NCI-H1048 (cell line): ENCODE data around the gene TMEM51.

Experiments
- DNase-seq: peaks from one replicate; lab custom pipeline; 2025; lab: John Stamatoyannopoulos, UW

Gene TMEM51

DNA sequence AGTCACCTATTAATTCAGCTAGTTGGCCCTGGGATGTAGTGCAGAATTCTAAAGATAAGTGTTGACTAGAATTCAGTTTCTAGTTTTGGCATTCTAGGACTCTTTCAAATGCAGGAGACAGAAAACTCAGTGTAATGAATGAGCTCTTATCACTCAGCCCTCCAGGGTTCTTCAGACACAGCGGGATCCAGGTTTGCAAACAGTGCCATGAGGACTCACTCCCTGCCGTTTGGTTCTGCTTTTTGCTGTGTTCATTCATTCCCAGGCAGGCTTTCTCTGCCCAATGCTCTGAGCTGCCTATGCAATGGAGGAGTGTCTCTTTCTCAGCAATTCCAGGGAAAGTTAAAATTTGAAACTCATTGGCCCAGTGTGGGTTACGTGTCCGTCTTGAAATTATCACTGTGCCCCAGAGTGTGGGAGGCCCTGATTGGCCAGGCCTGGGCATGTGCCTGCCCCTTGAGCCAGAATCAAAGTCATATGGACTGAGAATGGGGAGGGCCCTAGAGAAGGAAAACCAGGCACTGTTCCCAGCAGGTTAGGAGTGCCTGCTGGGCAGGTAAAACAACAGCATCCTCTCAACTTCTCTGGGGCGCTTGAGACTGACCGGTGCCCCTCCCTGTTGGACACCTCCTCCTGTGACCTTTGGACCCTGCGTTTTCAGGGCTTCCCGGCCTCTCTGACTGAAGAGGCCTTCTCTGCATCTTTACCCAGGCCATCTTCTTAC, 43.4 kb downstream of the TMEM51 start:
- no peak for DNase-seq

DNA sequence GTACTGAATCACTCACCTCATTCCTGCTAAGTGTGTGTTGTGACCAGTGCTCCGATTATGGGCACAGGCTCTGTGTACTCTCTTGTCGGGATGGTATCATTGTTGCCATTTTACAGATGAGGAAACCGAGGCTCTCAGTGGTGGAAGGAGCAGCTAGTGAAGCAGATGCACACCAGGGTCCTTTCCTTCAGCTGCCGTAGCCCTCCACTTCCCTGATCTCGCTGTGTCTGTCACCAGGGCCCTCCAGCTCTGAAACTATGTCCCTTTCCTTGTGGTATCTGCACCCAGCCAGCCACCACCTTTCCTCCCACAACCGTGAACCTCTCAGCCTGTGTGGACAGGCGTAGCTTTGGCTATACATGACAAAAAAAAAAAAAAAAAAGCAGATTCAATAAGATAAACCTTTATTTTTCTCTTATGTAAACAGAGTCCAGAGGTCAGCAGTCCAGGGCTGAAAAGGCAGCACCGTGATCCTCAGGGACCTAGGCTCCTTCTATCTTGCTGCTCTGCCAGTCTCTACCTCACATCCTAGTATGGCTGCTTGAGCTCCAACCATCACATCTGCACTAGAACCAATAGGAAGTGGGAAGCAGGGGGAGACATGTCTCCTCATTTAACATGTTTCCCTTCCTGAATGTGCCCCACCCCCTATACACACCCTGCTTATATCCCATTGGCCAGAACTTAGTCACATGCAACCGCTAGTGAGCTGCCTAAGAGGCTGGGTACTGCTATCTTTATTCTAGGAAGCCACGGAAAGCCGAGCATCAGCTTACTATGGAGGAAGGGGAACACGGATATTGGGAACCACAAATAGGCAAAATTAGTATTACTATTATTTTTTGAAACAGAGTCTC, 44.3 kb downstream of the TMEM51 start:
- DNase-seq, result no peak

DNA sequence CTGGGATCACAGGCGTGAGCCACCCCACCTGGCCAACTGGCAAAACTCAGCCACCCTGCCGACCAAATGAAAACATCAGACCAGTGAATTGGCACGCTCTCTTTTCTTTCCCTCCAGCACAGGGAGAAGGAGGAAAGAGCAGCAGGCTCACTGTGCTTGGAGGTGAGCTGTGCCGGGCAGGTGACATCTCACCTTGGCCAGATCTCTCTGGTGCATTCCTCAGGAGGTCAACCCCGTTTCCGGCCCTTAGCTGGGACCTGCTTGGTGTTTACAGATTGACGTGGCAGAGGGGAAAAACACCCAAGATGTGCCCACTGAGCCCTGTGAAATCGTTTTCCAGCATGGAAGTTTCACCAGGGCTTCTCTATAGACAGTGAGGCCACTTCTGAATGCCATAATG, 45.1 kb downstream of the TMEM51 start:
- DNase-seq, result no peak

DNA sequence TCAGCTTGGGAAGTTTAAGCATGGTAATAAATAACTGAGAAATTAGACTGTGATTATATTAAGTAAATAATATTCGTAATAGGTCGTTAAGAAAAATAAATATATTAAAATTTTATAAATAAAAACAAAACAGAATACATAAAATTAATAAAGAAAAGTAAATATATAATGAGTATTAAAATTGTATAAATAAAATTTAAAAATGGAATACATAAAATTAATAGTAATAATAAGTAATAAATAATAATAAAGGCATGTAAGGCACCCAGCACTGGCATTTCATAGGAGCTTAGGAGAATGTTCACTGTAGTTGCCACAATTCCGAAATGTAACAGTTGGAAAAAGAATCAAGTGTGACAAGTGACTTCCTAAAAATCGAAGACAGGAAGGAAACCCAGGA, 47.7 kb downstream of the TMEM51 start:
- DNase-seq, result no peak

DNA sequence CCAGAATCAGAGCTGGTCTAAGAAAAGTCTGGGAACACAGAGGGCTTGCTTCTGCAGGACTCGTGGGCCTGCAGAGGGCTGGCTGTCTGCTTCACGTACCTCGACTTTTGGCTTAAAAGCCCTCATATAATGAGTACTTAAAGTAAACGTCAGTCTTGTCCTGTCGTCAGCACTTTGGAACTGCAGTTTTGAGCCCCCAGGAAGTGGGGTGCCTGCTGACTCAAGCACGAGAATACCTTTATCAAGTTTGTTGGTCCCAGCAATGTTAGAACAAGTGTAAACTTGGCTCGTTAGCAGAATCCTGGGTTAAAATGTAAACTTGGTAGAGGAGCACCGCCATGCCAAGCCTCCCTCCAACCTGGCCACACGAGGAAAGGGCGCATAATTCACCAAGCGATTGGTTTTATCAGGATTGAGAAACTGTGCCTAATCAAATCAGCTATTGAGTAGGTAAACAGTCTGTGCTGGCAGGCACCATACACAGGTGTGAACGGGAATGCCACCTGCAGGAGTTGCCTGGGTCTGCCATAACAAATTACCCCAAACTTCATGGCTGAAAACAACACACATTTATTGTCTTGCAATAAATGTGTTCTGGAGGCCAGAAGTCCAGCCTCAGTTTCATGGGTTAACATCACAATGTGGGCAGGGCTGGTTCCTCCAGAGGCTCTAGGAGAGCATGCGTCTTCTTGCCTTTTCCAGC, 48.5 kb downstream of the TMEM51 start:
- no peak for DNase-seq

DNA sequence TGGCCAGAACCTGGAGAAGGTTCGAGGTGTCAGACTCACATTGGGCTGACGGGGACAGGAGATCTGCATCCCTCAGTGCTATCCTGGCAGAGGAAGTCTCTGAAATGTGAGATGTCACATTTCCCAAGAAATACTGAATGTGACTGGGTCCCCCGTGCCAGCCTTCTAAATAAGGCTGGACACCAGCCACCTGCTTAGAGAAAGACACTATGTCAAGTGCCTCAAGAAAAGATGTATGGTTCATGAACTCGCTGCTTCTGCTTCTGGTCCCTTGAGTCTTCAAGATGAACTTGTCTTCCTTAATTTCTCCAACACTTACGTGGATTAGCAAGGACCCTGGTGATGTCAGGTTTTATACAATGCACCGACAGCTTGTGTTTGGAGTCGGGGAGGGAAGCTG, 51.4 kb downstream of the TMEM51 start:
- DNase-seq, result no peak

DNA sequence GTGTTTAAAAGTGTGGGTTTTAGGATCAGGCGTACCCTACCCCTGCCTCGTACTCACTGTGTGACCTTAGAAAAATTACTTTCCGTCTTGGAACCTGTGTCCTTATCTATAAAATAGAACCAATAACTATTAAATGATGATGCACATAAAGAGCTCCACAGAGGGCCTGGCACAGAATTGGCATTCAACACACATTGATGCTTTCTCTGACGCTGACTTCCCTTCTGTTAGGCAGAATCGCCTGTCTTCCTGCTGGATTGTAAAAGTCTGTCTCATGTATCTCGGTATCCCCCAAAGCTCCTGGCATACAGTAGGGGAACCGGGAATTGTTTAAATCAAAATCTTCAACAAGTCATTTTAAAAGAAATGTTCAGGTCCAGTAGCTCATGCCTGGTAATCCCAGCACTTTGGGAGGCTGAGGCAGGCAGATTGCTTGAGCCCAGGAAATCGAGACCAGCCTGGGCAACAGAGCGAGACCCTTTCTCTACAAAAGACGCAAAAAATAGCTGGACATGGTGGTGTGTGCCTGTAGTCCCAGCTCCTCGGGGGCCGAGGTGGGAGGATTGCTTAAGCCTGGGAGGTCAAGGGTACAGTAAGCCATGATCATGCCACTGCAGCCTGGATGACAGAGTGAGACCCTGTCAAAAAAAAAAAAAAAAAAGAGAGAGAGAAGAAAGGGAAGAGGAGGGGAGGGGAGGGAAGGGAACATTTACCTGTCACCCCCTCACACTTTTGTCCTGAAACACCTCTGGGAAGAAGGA, 52.2 kb downstream of the TMEM51 start:
- no peak for DNase-seq

DNA sequence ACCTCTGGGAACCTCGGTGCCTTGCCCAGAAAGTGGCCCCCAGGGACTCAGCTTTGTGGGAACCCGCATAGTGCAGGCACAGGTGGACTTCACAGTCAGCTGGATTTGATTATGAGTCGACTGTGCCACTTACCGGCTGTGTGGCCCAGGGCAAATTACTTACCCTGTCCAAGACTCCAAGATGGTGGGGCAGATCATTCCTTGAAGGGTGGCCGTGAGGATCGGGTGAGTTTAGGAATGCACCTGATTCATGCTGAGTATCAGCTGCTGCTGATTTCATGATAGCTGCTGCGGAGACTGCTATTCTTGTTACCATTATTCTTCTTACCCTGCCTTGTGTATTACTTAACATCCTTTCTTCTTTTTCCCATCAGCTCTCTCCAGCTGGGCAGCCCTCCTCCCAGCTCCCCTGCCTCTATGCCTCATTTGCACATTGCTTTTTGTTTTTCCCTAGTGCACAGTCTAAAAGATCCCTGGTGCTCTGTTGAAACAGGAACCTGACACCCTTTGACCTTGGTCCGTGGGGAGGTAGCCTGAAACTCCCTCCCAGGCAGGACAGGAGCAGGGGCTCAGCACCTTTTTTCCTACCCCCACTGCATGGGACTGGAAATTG, 53.0 kb downstream of the TMEM51 start:
- DNase-seq, result no peak

DNA sequence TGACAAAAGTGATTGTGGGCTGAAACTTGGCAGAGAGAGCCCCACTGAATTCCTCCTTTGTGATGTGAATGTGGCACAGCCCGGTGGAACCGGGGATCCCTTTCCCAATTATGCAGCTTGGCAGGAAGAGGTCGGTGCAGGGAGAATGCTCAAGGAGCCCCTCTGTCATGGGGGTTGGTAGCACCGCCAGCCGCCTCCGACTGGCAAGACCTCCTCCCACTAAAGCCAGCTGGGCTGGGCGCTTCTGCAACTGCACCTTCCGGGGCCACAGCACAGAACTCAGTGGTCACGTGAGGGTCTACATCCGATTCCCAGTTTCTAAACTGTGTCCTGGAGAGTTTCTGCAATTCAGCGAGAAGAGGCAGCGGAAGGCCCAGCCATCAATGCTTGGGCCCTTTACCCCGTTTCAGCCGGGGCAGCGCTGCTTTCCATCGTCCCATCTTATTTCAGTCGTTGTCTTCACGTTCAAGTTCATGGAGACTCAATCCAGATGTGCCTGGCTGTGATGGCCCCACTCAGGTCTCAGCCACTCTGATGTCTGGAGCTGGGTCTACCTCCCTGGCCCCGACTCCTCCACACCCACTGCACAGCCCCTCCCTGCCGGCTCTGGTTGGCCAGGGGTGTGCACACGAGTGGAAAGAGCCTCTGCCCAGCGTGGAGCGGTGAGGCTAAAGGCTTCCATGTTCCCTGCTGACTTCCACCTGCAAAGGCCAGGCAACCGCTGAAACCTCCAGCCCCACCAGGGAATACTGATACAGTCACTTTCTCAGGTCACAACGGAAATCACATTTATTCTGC, 53.7 kb downstream of the TMEM51 start:
- no peak for DNase-seq

DNA sequence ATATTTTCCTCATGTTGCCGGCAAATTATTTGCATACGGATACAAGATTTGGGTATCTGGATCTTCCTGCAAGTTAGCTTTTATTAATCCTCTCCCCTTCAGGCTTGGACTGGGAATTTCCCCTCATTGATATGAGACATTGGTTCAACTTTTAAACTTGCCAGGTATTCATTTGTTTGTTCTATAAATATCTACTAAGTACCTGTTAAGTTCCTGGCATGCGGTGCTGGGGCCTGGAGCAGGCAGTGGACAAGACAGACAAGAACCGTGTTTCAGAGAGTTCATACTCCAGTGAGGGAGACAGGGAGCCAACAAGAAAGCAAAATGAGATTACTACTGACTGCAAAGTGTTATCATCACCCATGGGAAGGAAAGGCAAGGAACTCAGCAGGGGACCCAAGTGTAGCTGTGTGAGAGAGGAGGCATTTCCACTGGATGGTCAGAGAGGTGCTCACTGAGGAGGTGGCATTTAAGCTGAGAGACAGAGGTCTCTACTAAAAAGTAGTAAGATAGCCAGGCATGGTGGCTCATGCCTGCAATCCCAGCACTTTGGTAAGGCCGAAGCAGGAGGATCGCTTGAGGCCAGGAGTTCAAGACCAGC, 54.4 kb downstream of the TMEM51 start:
- DNase-seq, result peak; percentile 74

DNA sequence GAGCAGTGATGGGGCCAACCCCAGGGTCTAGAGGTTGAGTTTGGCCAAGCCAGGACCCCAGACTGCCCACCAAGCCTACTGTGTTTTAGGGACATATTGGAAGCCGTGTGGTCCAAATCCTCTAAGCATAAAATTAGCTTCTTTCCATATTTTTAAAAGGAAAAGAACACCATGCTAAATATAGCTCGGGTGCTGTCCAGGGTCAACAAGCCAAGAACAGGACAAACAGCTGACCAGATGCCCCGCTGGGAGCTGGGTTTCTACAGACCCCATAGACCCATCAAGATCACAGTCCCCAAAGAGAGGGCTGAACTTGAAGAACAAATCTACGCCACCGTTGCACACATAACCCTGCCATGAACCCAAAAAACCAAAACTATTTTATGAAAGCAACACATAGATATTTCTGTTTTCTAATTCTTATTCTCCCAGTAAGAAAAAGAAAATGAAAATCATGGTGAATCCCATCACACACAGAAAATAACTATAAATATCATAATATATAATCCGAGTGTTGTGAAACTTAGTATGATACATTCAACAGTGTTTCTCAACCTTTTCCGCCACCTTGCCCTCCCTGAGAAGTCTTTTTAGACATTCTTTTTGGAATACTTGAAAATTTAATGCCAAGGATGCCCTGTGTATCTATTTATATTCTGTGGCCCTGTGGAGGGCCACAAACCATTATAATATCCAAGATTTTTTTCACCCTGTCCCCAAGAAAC, 57.3 kb downstream of the TMEM51 start:
- no peak for DNase-seq

DNA sequence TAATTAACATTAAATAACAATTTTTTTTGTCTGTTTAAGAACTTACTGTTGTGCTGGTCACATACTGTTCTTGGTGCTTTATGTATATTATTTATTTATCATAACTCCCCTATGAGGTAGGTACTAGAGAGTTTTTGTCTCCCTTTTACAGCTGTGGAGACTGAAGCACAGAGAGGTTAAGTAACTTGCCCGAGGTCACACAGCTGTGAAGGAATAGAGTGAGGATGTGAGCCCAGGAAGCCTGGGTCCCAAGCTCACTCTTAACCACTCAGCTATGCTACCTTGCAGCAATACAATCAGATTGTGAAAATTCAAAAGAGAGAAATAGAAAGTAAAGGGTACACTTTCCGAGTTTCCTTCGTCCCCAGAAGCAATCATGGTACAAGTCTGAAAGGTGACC, 57.9 kb downstream of the TMEM51 start:
- DNase-seq, result no peak

DNA sequence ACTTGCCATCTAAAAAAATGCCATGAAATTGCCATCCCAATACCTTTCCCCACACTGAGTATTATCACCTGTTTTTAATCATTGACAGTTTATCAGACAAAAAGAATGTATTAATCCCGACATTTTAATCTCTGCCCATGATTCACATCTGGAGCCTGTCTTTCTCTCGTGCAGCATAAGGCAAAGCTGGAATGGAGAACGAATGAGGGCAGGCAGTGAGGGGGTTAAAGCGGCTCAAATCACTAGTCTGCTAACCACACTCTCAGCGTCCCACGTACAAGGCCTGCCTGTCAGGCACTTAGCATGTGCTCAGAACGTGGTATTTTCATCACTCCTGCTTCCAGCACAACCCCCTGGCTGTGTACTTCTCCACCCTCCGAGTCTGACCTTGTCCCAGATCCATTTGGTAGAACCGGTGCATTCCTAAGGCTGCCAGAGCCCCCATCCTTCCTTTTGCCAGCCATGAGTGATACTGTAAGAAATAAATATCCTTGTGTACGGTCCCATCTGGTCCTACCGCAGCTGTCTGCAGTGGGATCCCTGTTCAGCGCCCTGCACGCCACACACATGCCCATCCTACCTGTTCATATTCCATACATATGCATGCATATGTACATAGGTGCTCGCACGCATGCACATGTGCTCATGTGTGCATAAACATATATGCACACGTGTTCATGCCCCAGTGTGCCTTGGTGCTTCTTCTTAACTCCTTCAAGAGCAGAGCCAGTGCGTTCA, 58.8 kb downstream of the TMEM51 start:
- no peak for DNase-seq

DNA sequence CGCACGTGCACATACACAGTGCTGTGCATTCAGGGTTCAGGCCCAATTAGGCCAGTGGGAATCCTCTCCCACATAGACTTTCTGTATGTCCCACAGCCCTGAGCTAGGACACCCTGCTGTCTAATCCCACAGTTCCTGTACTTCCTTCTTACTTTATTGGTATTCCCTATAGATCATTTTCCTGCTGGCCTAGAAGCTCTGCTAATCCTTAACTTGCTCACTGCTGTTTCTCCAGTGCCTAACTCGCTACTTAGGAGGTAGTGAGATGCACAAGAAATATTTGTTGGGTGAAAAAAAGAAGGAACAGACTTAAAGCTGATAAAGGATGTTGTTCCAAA, 59.4 kb downstream of the TMEM51 start:
- DNase-seq, result no peak

DNA sequence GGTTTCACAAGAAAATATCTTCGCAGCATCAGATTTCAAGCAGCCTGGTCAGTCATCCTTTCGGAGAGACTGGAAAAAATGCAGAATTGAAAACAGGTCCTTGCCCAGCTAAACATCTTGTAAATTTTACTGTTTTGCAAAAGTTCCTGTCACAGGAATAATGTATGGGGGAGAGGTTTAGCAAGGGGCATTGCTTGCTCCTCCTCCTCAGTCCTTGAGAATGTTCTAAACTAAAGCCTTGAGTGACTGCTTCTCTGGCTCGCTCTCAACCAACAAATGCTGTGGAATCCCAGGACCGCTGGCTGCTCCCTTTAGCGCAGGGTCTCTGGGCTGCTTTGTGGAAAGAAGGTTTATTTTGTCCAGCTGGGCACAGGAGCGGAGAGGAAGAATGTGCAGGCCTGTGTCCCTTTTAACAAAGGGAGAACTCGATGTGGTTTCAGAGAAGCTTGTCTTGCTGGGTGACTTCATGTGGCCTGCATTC, 59.8 kb downstream of the TMEM51 start:
- DNase-seq, result no peak

DNA sequence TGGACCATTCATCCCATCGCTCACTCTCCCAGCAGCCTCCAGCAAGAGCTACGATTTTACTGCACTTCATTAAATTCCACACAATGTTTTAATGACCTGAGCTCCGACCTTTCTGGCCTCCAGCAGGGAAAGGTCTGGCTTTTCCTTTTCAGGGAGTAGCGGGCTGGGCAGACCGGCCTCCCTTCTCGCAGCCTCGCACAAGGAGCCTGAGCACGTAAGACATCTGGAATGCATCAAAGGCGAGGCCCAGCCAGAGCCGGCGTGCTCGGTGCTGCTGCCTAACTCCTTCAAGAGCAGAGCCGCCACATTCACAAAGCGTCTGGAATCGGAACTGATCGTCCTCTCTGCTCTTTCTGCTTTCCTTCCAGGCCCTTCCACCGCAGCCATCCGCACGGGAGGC, 61.0 kb downstream of the TMEM51 start:
- no peak for DNase-seq

DNA sequence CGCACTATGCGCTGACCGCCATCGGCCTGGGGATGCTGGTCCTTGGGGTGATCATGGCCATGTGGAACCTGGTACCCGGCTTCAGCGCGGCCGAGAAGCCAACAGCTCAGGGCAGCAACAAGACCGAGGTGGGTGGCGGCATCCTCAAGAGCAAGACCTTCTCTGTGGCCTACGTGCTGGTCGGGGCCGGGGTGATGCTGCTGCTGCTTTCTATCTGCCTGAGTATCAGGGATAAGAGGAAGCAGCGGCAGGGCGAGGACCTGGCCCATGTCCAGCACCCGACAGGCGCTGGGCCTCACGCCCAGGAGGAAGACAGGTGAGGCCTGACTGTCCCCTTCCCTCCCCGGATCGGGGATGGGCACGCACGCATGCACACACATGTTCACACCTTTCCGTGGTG, 61.6 kb downstream of the TMEM51 start:
- DNase-seq, result no peak

DNA sequence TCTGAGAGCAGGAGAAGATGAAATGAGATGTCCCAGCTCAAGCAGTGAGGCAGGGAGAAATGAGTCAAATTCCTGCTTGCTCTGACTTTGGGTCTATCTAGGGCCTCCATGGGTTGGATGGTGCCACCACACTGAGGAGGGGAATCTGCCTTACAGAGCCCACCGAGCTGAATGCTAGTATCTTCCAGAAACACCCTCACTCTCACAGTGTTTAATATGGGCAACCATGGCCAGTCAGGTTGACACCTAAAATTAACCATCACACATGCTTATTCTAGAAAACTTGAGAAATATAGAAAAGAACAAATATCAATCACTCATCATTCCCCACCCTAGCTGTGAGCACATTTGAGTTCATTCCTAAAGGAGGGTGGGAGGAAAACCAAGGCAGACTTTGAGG, 64.1 kb downstream of the TMEM51 start:
- DNase-seq, result no peak
